TTC549 (cell line): Measurements from ENCODE around the gene TENT5D.
"Not testable (repeated sequence)": the region's sequence is repeated elsewhere in the genome, so short reads cannot be mapped to it uniquely, and the experiment has no call there.

Source experiments
- FAIRE-seq: peaks from 2 replicates; lab custom pipeline; 2012; peaks lifted over from hg19 to GRCh38; lab: Jason Lieb, UNC

Gene TENT5D

GRCh38 chrX:80420147-80420546, at the start of gene TENT5D:
TSS of gene TENT5D (plus strand) at chrX:80420447. CDS start at chrX:80442540, 22,093 bp downstream.
- FAIRE-seq, result no peak

GRCh38 chrX:80385651-80386050, 34.6 kb upstream of the TENT5D start:
- FAIRE-seq, result not testable (repeated sequence)

GRCh38 chrX:80388206-80388605, 32.0 kb upstream of the TENT5D start:
- no peak for FAIRE-seq

- FAIRE-seq, result no peak
Measured at GRCh38 chrX:80412042-80412441, 8.2 kb upstream of the TENT5D start.

- no peak for FAIRE-seq
Measured at GRCh38 chrX:80423000-80423399, 2.8 kb downstream of the TENT5D start.

- no peak for FAIRE-seq
Measured at GRCh38 chrX:80423744-80424143, 3.5 kb downstream of the TENT5D start.

- FAIRE-seq, result no peak
Measured at GRCh38 chrX:80430826-80431504, 10.7 kb downstream of the TENT5D start.

GRCh38 chrX:80431505-80431832, 11.2 kb downstream of the TENT5D start:
- no peak for FAIRE-seq

- no peak for FAIRE-seq
Measured at GRCh38 chrX:80432441-80432840, 12.2 kb downstream of the TENT5D start.

GRCh38 chrX:80432863-80433262, 12.6 kb downstream of the TENT5D start:
- no peak for FAIRE-seq

- not testable (repeated sequence) for FAIRE-seq
Measured at GRCh38 chrX:80468166-80468565, 47.9 kb downstream of the TENT5D start.

- no peak for FAIRE-seq
Measured at GRCh38 chrX:80471582-80471981, 51.3 kb downstream of the TENT5D start.

- FAIRE-seq, result no peak
Measured at GRCh38 chrX:80485543-80485942, 65.3 kb downstream of the TENT5D start.

GRCh38 chrX:80486299-80486698, 66.1 kb downstream of the TENT5D start:
- FAIRE-seq, result no peak

GRCh38 chrX:80489166-80489565, 68.9 kb downstream of the TENT5D start:
- no peak for FAIRE-seq
